ENCODE results near the gene FAM90A1. TPM values are rescaled to one million over a fixed set of nuclear protein-coding genes. Genes with fewer than 3 reads are reported as not detected.
A peak's percentile ranks its signal among the peaks of the same experiment; 100 is the strongest.
"Not testable (repeated sequence)": the region's sequence is repeated elsewhere in the genome, so short reads cannot be mapped to it uniquely, and the experiment has no call there.

Gene FAM90A1
- total RNA-seq, 1 donor from 2014 or later, result not detected

DNA sequence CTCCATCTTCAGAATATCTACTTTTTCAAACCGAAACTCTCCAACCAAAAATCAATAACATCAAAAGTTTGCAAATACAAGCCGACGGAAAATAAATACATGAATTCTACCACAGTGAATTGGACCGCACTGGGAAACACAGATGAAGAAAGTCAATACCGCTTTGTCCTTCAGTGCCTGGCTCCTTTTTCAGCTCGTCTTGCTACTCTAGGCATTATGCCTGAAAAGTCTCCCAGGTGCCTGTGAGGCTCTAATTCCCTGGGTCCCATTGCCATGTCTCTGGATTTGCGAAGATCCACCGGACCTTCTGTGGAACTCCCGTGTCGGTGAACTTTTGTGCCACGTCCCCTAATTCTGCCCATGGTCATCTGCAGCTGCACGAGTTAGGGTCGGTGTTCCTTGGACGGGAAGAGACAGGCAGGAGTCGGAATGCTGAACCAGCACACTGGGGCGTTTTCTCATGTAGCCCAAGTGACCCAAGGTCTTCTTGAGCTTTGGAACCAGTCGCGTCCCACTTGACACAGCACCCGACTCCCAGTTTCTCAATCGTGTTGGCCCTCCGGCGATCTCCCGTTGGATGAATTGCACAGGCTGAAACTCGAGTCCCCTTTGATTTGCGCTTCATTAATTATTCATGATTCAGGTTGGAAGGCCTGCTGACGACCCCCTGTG is 8.6 kb downstream of the FAM90A1 start:
- CTCF ChIA-PET; ATAC-seq (ENCODE audit: low read depth); intact Hi-C loops (cut with micrococcal nuclease); DNase-seq; H3K27me3 Mint-ChIP-seq; POLR2A ChIA-PET; H3K36me3 Mint-ChIP-seq (ENCODE audit: low read depth); H3K4me3 Mint-ChIP-seq; H3K4me1 Mint-ChIP-seq; H3K27ac Mint-ChIP-seq; H3K9me3 Mint-ChIP-seq: not testable (repeated sequence)

DNA sequence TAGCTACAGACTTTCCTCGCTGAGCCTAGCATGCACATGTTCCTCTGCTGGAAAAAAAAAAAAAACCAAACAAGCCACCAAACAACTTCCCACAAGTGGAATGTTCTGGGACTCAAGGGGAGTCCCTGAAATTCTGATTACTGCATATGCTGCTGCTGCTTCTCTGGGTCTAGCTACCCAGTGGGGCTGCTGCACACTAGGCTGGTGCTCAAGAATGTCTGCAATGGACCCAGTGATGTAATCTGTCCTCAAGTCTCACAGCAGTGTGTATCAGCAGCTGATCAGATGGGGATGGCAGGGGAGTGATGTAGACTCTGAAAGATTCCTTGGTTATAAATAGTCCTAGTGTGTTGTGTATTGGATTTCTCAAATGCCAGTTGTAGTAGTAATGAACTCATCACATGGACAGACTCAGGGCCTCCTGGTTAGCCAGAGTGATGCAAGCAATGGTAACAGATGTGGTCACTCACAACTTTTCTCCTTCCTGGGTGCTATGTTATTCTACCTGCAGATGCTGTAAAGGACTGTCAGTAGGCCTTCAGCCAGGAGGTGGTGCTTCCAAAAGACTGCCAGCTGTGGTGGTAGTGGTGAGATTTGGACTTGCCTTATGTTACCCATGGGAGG is 29.6 kb downstream of the FAM90A1 start:
- H3K36me3 Mint-ChIP-seq (ENCODE audit: low read depth); H3K27me3 Mint-ChIP-seq; ATAC-seq (ENCODE audit: low read depth); CTCF ChIA-PET; POLR2A ChIA-PET; H3K4me1 Mint-ChIP-seq; DNase-seq; intact Hi-C loops (cut with micrococcal nuclease); H3K27ac Mint-ChIP-seq; H3K4me3 Mint-ChIP-seq; H3K9me3 Mint-ChIP-seq: not testable (repeated sequence)

DNA sequence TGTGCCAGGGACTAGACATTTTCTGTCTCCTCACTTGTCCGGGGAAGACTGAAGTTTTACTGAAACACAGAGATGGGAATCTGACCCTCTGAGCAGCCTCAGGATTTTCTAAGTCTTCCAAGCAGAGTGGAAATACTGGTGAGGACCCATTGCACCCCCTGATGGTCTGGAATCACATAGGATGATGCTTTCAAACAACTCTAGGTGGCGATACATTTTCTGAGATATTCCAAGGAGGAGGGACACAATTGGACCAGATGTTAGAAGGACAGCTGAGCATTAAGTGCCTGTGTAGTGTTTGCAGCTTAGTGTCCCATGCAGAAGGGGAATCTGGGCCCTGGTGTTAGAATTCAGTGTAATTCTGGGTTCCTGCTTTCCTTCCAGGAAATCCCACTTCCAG is 39.3 kb downstream of the FAM90A1 start:
- ATAC-seq (ENCODE audit: low read depth); H3K27ac Mint-ChIP-seq; DNase-seq; H3K36me3 Mint-ChIP-seq (ENCODE audit: low read depth); H3K4me1 Mint-ChIP-seq; H3K27me3 Mint-ChIP-seq; POLR2A ChIA-PET; H3K4me3 Mint-ChIP-seq; intact Hi-C loops (cut with micrococcal nuclease); CTCF ChIA-PET; H3K9me3 Mint-ChIP-seq: not testable (repeated sequence)

DNA sequence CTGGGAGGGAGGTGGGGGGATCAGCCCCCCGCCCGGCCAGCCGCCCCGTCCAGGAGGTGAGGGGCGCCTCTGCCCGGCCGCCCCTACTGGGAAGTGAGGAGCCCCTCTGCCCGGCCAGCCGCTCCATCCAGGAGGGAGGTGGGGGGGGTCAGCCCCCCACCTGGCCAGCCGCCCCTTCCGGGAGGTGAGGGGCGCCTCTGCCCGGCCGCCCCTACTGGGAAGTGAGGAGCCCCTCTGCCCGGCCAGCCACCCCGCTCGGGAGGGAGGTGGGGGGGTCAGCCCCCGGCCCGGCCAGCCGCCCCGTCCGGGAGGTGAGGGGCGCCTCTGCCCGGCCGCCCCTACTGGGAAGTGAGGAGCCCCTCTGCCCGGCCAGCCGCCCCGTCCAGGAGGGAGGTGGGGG is 43.2 kb downstream of the FAM90A1 start:
- H3K27ac Mint-ChIP-seq; H3K36me3 Mint-ChIP-seq (ENCODE audit: low read depth); intact Hi-C loops (cut with micrococcal nuclease); H3K4me3 Mint-ChIP-seq; H3K27me3 Mint-ChIP-seq; POLR2A ChIA-PET; CTCF ChIA-PET; H3K9me3 Mint-ChIP-seq; ATAC-seq (ENCODE audit: low read depth); DNase-seq: not testable (repeated sequence)
- peaks cover 13% of the 10 kb centered on the region for H3K4me1 Mint-ChIP-seq

DNA sequence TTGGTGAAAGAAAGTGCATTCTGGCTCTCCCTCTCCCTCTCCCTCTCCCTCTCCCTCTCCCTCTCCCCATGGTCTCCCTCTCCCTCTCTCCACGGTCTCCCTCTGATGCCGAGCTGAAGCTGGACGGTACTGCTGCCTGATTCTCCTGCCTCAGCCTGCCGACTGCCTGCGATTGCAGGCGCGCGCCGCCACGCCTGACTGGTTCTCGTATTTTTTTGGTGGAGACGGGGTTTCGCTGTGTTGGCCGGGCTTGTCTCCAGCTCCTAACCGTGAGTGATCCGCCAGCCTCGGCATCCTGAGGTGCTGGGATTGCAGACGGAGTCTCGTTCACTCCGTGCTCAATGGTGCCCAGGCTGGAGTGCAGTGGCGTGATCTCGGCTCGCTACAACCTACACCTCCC is 44.1 kb downstream of the FAM90A1 start:
- DNase-seq; H3K36me3 Mint-ChIP-seq (ENCODE audit: low read depth); H3K27ac Mint-ChIP-seq; intact Hi-C loops (cut with micrococcal nuclease); H3K4me3 Mint-ChIP-seq; ATAC-seq (ENCODE audit: low read depth); POLR2A ChIA-PET; H3K27me3 Mint-ChIP-seq; CTCF ChIA-PET; H3K9me3 Mint-ChIP-seq: not testable (repeated sequence)
- peaks cover 13% of the 10 kb centered on the region for H3K4me1 Mint-ChIP-seq

DNA sequence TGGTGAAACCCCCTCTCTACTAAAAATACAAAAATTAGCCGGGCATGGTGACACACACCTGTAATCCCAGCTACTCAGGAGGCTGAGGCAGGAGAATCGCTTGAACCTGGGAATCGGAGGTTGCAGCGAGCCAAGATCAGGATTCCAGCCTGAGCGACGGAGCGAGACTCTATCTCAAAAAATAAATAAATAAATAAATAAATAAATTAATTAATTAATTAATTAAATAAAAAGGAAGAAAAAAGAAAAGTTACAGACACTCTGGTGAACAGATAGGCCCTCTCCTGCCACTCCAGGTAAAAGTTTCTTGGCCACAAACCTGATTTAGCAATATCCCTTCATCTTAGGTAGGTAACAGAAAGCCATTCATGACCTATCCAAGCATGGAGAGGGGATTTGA is 44.5 kb downstream of the FAM90A1 start:
- ATAC-seq (ENCODE audit: low read depth); DNase-seq; intact Hi-C loops (cut with micrococcal nuclease); H3K4me3 Mint-ChIP-seq; POLR2A ChIA-PET; H3K27me3 Mint-ChIP-seq; H3K36me3 Mint-ChIP-seq (ENCODE audit: low read depth); CTCF ChIA-PET; H3K27ac Mint-ChIP-seq; H3K9me3 Mint-ChIP-seq: not testable (repeated sequence)
- peaks cover 13% of the 10 kb centered on the region for H3K4me1 Mint-ChIP-seq

DNA sequence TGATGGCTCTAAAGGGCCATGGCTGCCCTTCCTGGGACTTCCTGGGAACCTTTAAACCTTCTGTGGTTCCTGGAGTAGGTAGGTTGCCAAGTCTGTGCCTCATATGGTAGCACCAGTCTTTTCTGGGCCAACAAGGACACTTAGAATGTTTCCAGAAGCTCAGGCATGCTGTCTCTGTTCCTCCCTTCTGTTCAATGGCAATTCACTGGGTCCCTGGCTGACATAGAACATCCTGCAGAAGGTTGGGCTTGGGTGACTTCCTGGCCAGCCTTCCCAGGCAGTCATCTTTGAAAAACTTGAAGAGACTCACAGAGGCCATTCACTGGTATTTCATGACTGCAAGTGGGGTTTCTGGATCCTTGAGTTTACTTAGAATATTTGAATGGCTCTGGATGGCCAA is 46.1 kb downstream of the FAM90A1 start:
- Mint-ChIP-seq H3K4me3 (peak overlapping the region; percentile 56), H3K4me1 (peaks cover 13% of the 10 kb centered on the region)
- H3K9me3 Mint-ChIP-seq; H3K27ac Mint-ChIP-seq; H3K27me3 Mint-ChIP-seq; H3K36me3 Mint-ChIP-seq (ENCODE audit: low read depth); POLR2A ChIA-PET; CTCF ChIA-PET; DNase-seq; ATAC-seq (ENCODE audit: low read depth): not testable (repeated sequence)
- intact Hi-C loops (cut with micrococcal nuclease), result loop anchor here (2.0 kb wide), 1 partner anchor 56 kb away; no protein-coding TSS in a partner anchor

DNA sequence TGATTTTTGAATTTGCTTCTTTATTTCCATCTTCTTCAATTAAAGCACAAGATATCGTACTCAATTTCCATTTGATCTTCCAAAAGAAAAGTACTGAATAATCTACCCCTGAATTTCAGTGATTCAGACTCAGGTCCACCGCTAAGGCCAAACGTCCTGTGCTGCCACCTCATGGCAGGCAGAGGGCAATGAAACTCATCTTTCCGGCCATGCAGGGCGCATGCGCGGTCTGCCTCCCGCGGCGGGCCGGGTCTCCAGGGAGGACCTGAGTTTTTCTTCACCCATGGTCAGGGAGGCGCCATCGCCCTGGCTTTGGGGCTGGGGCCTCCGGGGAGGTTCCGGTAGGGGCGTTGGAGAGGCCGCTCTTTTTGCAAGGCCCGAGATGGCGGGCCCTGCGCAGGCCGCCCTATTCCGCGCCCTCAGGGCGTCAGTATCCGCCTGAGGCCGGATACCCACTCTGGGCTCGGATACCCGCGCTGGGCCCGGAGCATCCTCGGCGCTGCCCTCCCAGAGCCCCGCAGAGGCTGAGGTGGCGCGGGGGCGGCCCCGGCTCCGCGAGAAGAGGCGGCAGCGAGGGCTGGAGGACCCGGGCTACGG is 47.3 kb downstream of the FAM90A1 start:
- Mint-ChIP-seq H3K4me1 (peaks cover 13% of the 10 kb centered on the region), H3K27ac (peak overlapping the region; percentile 83), H3K4me3 (peak overlapping the region; percentile 86)
- CTCF ChIA-PET, result interaction anchor here (1.3 kb wide), 1 partner anchor 51 kb away, joined by 3 read pairs; no protein-coding TSS in a partner anchor
- H3K9me3 Mint-ChIP-seq; POLR2A ChIA-PET; H3K27me3 Mint-ChIP-seq; H3K36me3 Mint-ChIP-seq (ENCODE audit: low read depth): not testable (repeated sequence)
- DNase-seq, result peak; percentile 73
- intact Hi-C loops (cut with micrococcal nuclease), result loop anchor here (1.0 to 2.0 kb wide), 2 partner anchors 57 to 72 kb away; no protein-coding TSS in a partner anchor
- ATAC-seq (ENCODE audit: low read depth), result peak; percentile 73

DNA sequence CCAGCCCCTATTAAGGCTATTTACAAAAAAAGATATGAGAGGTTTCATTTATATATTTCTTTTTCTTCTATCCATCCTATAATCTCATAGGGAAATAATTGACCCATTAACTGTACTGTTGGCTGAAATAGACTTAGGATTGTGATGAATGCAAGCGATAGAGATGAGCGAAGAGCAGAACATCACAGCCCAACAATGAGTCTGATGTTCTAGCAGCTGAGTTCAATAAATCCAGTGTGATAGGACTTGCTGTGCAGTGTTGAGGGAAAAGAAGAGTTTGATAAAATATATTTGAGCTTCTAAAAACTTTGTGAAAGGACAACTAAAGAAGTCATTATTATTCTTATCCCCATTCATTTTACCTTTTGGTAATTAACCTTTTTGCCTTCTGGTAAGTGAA is 54.5 kb downstream of the FAM90A1 start:
- H3K4me3 Mint-ChIP-seq; CTCF ChIA-PET; H3K36me3 Mint-ChIP-seq (ENCODE audit: low read depth); POLR2A ChIA-PET; DNase-seq; H3K9me3 Mint-ChIP-seq; H3K27ac Mint-ChIP-seq; intact Hi-C loops (cut with micrococcal nuclease); ATAC-seq (ENCODE audit: low read depth); H3K4me1 Mint-ChIP-seq; H3K27me3 Mint-ChIP-seq: not testable (repeated sequence)

Other genes with a start within 250 kb of the FAM90A1 start
- gene FOXJ2, start 194.9 kb downstream of the FAM90A1 start, total RNA-seq, result 12.5 and 13.6 TPM in 2 replicates
- gene C3AR1, start 161.3 kb downstream of the FAM90A1 start, total RNA-seq, result 0.11 and 0.29 TPM in 2 replicates
- gene NECAP1, start 145.3 kb downstream of the FAM90A1 start, total RNA-seq, result 27.9 and 35.8 TPM in 2 replicates
- gene CLEC4A, start 104.0 kb downstream of the FAM90A1 start, total RNA-seq, result 1.3 and 2.5 TPM in 2 replicates
- gene ZNF705A, start 70.6 kb downstream of the FAM90A1 start, total RNA-seq, result not detected in 2 replicates
- not detected in 2 replicates for gene CLEC6A, start 228.3 kb upstream of the FAM90A1 start, total RNA-seq

Data from activated B cell treated with CpG ODN at 0.5 μM for 24 hours (primary cell).